ENCODE measurements around the gene KIF21B.

- no peak for TF ChIP-seq CTCF (IDR thresholded peaks at IDR 0.05; ENCODE audit: low read length)
- no peak for TF ChIP-seq EZH2 (IDR thresholded peaks at IDR 0.05; ENCODE audit: borderline replicate concordance, low read length)
Observed at GRCh38 chr1:200965111-200965805, 58.3 kb downstream of the KIF21B start.

Measured in OCI-LY1 (cell line).